B cell (primary cell): ENCODE measurements around the gene CSE1L. TPM values are rescaled to one million over a fixed set of nuclear protein-coding genes. Genes with fewer than 3 reads are reported as not detected.
"Not testable (repeated sequence)": the region's sequence is repeated elsewhere in the genome, so short reads cannot be mapped to it uniquely, and the experiment has no call there.

Source experiments
- ATAC-seq: fragments of 200-7000 bp; cut with Tn5 transposase; one replicate; pipeline ENCODE4 v1.10.0; 2021; ENCODE audit warnings: low read depth, mild to moderate bottlenecking, moderate number of reproducible peaks, moderate library complexity
- CTCF ChIA-PET: fragments of 350-600 bp; sonication (Branson Sonifier 250); formaldehyde crosslinking; loops from one replicate; lab custom pipeline; 2021; ENCODE audit warnings: antibody characterized with exemption, inconsistent platforms; lab: Charles Lee
- POLR2A ChIA-PET: fragments of 350-600 bp; sonication (Branson Sonifier 250); formaldehyde crosslinking; loops from one replicate; lab custom pipeline; 2021; ENCODE audit warnings: antibody characterized with exemption; lab: Charles Lee
- DNase-seq: peaks from one replicate; pipeline ENCODE4 v3.0.0; 2013
- H2AFZ ChIP-seq: 2 replicates; pipeline ENCODE4 v1.6.1; 2012; ENCODE audit warnings: mild to moderate bottlenecking, low read depth, low read length; ENCODE audit not compliant: insufficient read depth, poor library complexity, severe bottlenecking
- H3K27ac ChIP-seq, 2 donors: 1 replicate in 1 of 2; 2 replicates in 1 of 2; pipeline ENCODE4 v1.5.1; 2012 to 2013; ENCODE audit warnings: low read length in 2 of 2, mild to moderate bottlenecking in 2 of 2, moderate library complexity in 1 of 2
- H3K27me3 ChIP-seq, 4 experiments: fragments of 200-600 bp in 1 of 4; sonication (generic) in 1 of 4; replicated peaks in 1 of 4; 1 replicate in 2 of 4; 2 replicates in 2 of 4; pipeline versions ENCODE4 v1.6.1 to v1.7.0; 2013 to 2016; ENCODE audit warnings: low read length in 3 of 4, mild to moderate bottlenecking in 2 of 4, mixed read lengths in 1 of 4, moderate library complexity in 1 of 4; ENCODE audit not compliant: insufficient read depth in 4 of 4, control insufficient read depth in 3 of 4; ENCODE audit errors: control extremely low read depth in 1 of 4
- H3K36me3 ChIP-seq, 2 experiments: replicated peaks in 1 of 2; 1 replicate in 1 of 2; 2 replicates in 1 of 2; pipeline versions ENCODE4 v1.6.1 to v1.7.1; 2013; ENCODE audit warnings: low read length in 1 of 2; ENCODE audit not compliant: insufficient read depth in 2 of 2, control insufficient read depth in 1 of 2; ENCODE audit errors: control extremely low read depth in 1 of 2, extremely low read depth in 1 of 2
- H3K4me1 ChIP-seq, 2 donors: fragments of 200-600 bp in 1 of 2; sonication (generic) in 1 of 2; 1 replicate in 1 of 2; 2 replicates in 1 of 2; pipeline versions ENCODE4 v1.5.1 to v1.6.1; 2013 to 2017; ENCODE audit warnings: low read length in 2 of 2; ENCODE audit not compliant: control insufficient read depth in 2 of 2, insufficient read depth in 2 of 2
- H3K4me2 ChIP-seq: replicated peaks from 2 replicates; pipeline ENCODE3; 2012; ENCODE audit warnings: mild to moderate bottlenecking, low read depth, low read length; ENCODE audit not compliant: poor library complexity, severe bottlenecking
- H3K4me3 ChIP-seq, 5 experiments: fragments of 200-600 bp in 1 of 5; sonication (generic) in 1 of 5; 1 replicate in 3 of 5; 2 replicates in 2 of 5; pipeline versions ENCODE4 v1.5.1 to v1.7.0; 2011 to 2016; ENCODE audit warnings: low read length in 4 of 5, mild to moderate bottlenecking in 4 of 5, low read depth in 2 of 5, control low read depth in 1 of 5, moderate library complexity in 1 of 5; ENCODE audit not compliant: insufficient read depth in 1 of 5; ENCODE audit errors: control extremely low read depth in 1 of 5, extremely low read depth in 1 of 5
- H3K79me2 ChIP-seq: fragments of 200-600 bp; sonication (generic); one replicate; pipeline ENCODE4 v1.6.0; 2016; ENCODE audit warnings: low read length; ENCODE audit not compliant: control insufficient read depth, insufficient read depth
- H3K9ac ChIP-seq: fragments of 200-600 bp; sonication (generic); 2 replicates; pipeline ENCODE4 v1.6.1; 2017; ENCODE audit warnings: mild to moderate bottlenecking, low read length, moderate library complexity
- H3K9me3 ChIP-seq, 3 donors: one replicate each; pipeline versions ENCODE4 v1.6.1 to v1.7.1; 2013; ENCODE audit warnings: low read length in 2 of 3; ENCODE audit not compliant: control insufficient read depth in 2 of 3, insufficient read depth in 1 of 3; ENCODE audit errors: control extremely low read depth in 1 of 3
- H4K20me1 ChIP-seq: 2 replicates; pipeline ENCODE4 v1.6.0; 2012; ENCODE audit warnings: mild to moderate bottlenecking, low read length; ENCODE audit not compliant: insufficient read depth, control insufficient read depth, poor library complexity, severe bottlenecking
- H3K27ac Mint-ChIP-seq: one replicate; pipeline ENCODE4 v1.8.0; 2021; ENCODE audit warnings: mixed read lengths
- H3K27me3 Mint-ChIP-seq: one replicate; pipeline ENCODE4 v1.8.0; 2021; ENCODE audit warnings: mixed read lengths
- H3K4me1 Mint-ChIP-seq: one replicate; pipeline ENCODE4 v1.8.0; 2021; ENCODE audit warnings: mixed read lengths
- H3K4me3 Mint-ChIP-seq: one replicate; pipeline ENCODE4 v1.8.0; 2021; ENCODE audit warnings: mixed read lengths
- H3K9me3 Mint-ChIP-seq: one replicate; pipeline ENCODE4 v1.8.0; 2022; ENCODE audit warnings: mixed read lengths; ENCODE audit not compliant: insufficient read depth
- CTCF ChIP-seq: fragments of 200-600 bp; IDR thresholded peaks from one replicate; pipeline ENCODE4 v1.8.0; 2022; ENCODE audit warnings: antibody characterized with exemption, mild to moderate bottlenecking
- EZH2 ChIP-seq: IDR thresholded peaks from 2 replicates; pipeline ENCODE4 v1.6.1; 2012; ENCODE audit warnings: borderline replicate concordance, low read depth, mild to moderate bottlenecking, moderate library complexity, low read length; ENCODE audit not compliant: insufficient read depth, poor library complexity, severe bottlenecking
- WGBS: methylation state at CpG from one replicate; pipeline ENCODE4 v1.1.5; 2013; ENCODE audit warnings: missing lambda C conversion rate; ENCODE audit not compliant: insufficient coverage; 5-methylcytosine and 5-hydroxymethylcytosine counted together
- intact Hi-C: fragments of 100-400 bp; cut with micrococcal nuclease; formaldehyde crosslinking; loops from one replicate; pipeline ENCODE4 v1.10.0; 2022
- polyA plus RNA-seq: library from polyadenylated mRNA; depleted of rRNA; stranded (reverse); fragments of >200 nt; gene quantifications from 2 replicates; pipeline ENCODE4 v1.2.3, GENCODE V29; 2012
- total RNA-seq, 2 donors: library from RNA; stranded (reverse); fragments of 120-200 nt in 1 of 2; gene quantifications; 1 replicate in 1 of 2; 2 replicates in 1 of 2; pipeline versions ENCODE4 v1.2.3 to v1.2.4, GENCODE V29; 2013 to 2022

Gene CSE1L
- total and polyA plus RNA-seq, 2 donors (not counting 1 experiment from before 2014, with no cell fraction given), result 7.6 to 38.0 TPM

DNA sequence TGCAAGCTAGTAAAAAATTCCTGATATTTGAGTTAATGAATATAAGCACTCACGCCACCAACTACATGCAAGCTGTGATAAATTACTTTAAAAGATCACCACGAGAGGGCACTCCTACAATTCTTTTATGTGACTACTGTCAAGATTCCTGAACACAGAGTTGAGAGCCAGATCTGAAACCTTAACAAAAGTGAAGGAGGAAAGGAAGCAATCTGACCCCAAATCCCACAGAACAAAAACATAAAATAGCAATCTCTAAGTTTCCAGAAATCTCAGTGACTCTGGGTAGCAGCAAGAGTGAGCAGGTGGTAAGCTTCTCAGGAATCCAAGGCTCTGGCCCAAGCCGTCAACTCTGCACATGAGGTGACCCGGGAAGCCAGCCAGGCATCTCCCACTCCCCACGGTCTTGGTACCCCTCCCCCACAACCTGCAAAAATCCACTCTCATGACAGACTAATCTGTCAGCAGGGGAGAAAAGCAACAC lies 86.9 kb downstream of the CSE1L start:
- ChIA-PET CTCF (interaction anchor here (0.7 to 5.5 kb wide), 16 partner anchors 8 to 113 kb away, joined by 3 to 149 read pairs (median 4); partner anchors contain the start of genes DDX27 and STAU1), POLR2A (interaction anchor here (0.7 to 1.2 kb wide), 2 partner anchors 84 to 87 kb away, joined by 3 read pairs; partner anchors contain the start of gene DDX27)
- no peak overlapping the region for H3K27ac Mint-ChIP-seq
- no peaks in the 10 kb centered on the region for H3K9me3 Mint-ChIP-seq
- no peak overlapping the region for H2AFZ ChIP-seq
- peaks cover 2 to 42% of the 10 kb centered on the region in 2 experiments for H3K36me3 ChIP-seq
- no peaks in the 10 kb centered on the region for H3K27me3 Mint-ChIP-seq
- intact Hi-C loops, result loop anchor here (5.0 kb wide), 1 partner anchor 54 kb away; the partner anchor contains the start of gene STAU1
- no peaks in the 10 kb centered on the region for H3K9me3 ChIP-seq
- no peaks in the 10 kb centered on the region for H3K27me3 ChIP-seq
- no peak overlapping the region for H3K4me3 ChIP-seq
- no peaks in the 10 kb centered on the region for H3K4me1 ChIP-seq
- peak; percentile 67 for DNase-seq
- peak overlapping the region in 1 of 2 donors; percentile 34 for H3K27ac ChIP-seq
- no peak for ATAC-seq
- no peak overlapping the region for H3K4me2 ChIP-seq
- WGBS, result 79% methylated on average over 3 of the region's 5 CpGs
- H3K4me1 Mint-ChIP-seq, result no peaks in the 10 kb centered on the region
- H3K79me2 ChIP-seq, result peaks cover 10% of the 10 kb centered on the region
- no peak overlapping the region for H3K9ac ChIP-seq
- H4K20me1 ChIP-seq, result no peaks in the 10 kb centered on the region
- TF ChIP-seq CTCF, result peak; percentile 66
- TF ChIP-seq EZH2, result no peak
- no peak overlapping the region for H3K4me3 Mint-ChIP-seq

- intact Hi-C loops, result loop anchor here (5.0 kb wide), 1 partner anchor 54 kb away; the partner anchor contains the start of gene STAU1
- Histone ChIP-seq H2AFZ (no peak overlapping the region), H3K36me3 (peaks cover 0 to 42% of the 10 kb centered on the region in 2 experiments), H3K27me3 (no peaks in the 10 kb centered on the region), H3K27ac (peak overlapping the region in 1 of 2 donors; percentile 34), H3K9ac (no peak overlapping the region), H3K4me3 (no peak overlapping the region), H3K79me2 (peaks cover 13% of the 10 kb centered on the region), H3K4me1 (no peaks in the 10 kb centered on the region), H3K9me3 (no peaks in the 10 kb centered on the region), H4K20me1 (no peaks in the 10 kb centered on the region), H3K4me2 (no peak overlapping the region)
- ATAC-seq, result no peak
- Mint-ChIP-seq H3K9me3 (no peaks in the 10 kb centered on the region), H3K4me3 (no peak overlapping the region), H3K4me1 (no peaks in the 10 kb centered on the region), H3K27me3 (no peaks in the 10 kb centered on the region), H3K27ac (peak overlapping the region; percentile 16)
- ChIA-PET POLR2A (no interaction called here), CTCF (interaction anchor here (0.7 to 5.5 kb wide), 10 partner anchors 12 to 113 kb away, joined by 3 to 149 read pairs (median 4); partner anchors contain the start of genes DDX27 and STAU1)
- DNase-seq, result no peak
- WGBS, result 83% methylated on average over 1 of the region's 3 CpGs
- TF ChIP-seq CTCF (no peak), EZH2 (no peak)
Measured at GRCh38 chr20:49133571-49133970, 87.5 kb downstream of the CSE1L start.

- intact Hi-C loops, result loop anchor here (5.0 kb wide), 1 partner anchor 53 kb away; the partner anchor contains the start of gene STAU1
- ATAC-seq, DNase-seq, H4K20me1 ChIP-seq, H3K4me2 ChIP-seq, H3K27ac ChIP-seq, H3K4me1 ChIP-seq, H2AFZ ChIP-seq, H3K4me3 ChIP-seq, H3K27ac Mint-ChIP-seq, H3K4me3 Mint-ChIP-seq, H3K9ac ChIP-seq, H3K4me1 Mint-ChIP-seq, H3K9me3 Mint-ChIP-seq, H3K9me3 ChIP-seq, H3K27me3 Mint-ChIP-seq, H3K27me3 ChIP-seq: not testable (repeated sequence)
- ChIA-PET POLR2A (interaction anchor here (0.6 kb wide), 1 partner anchor 1613 kb away, joined by 4 read pairs; no protein-coding TSS in a partner anchor), CTCF (interaction anchor here (0.6 to 5.5 kb wide), 4 partner anchors 76 to 488 kb away, joined by 3 to 149 read pairs (median 4); partner anchors contain the start of gene DDX27)
- 100% methylated on average over 5 of the region's 8 CpGs for WGBS
- peaks cover 20% of the 10 kb centered on the region for H3K79me2 ChIP-seq
- peaks cover 0 to 47% of the 10 kb centered on the region in 2 experiments for H3K36me3 ChIP-seq
Measured at GRCh38 chr20:49134797-49135196, 88.7 kb downstream of the CSE1L start.
